Mucosa of gallbladder (tissue), 1 donor: ENCODE results near the gene C22orf31. TPM values are rescaled to one million over a fixed set of nuclear protein-coding genes. Genes with fewer than 3 reads are reported as not detected.
A peak's percentile ranks its signal among the peaks of the same experiment; 100 is the strongest.

ENCODE experiments used
- DNase-seq: peaks from one replicate; pipeline ENCODE4 v3.0.0-alpha.2; 2020; ENCODE audit warnings: low spot score
- total RNA-seq: library from RNA; stranded (reverse); gene quantifications from one replicate; pipeline ENCODE4 v1.2.1, GENCODE V29; 2021
- donor health status: DM: no; HTN: no; CAD: no.

The C22orf31 gene
- total RNA-seq, 1 donor from 2014 or later = not detected

DNA sequence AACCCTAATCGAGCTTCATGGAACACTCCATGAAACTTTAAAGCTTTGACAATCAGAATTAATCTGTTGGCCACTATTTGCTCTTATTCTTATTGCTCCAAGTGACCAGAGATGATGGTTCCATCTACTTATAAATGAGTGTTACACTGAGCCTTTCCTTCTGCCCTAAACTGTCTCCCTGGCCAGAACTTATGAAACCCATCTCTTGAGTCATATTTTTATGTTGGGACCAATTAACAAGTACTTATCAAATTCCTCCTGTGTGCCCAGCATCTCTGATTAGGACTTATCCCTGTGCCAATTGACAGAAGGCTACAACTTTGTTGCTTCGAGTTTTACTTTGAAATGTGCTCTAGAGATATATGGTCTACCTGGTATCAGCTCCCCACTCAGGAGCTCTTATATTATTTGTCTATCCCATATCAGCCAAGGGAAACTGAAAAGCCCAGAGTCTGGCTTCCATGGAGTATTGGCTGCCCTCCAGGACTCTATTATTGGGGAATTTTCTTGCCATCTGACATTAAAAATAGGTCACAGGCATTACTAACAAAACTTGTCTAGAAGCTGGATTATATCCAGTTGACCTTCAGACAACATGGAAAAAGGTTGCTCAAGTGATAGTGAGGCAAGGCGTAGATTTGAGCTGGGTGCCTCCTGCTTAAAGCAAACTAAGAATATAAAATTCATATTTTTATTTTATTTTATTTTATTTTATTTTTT, 20.0 kb upstream of the C22orf31 start:
- DNase-seq = no peak

DNA sequence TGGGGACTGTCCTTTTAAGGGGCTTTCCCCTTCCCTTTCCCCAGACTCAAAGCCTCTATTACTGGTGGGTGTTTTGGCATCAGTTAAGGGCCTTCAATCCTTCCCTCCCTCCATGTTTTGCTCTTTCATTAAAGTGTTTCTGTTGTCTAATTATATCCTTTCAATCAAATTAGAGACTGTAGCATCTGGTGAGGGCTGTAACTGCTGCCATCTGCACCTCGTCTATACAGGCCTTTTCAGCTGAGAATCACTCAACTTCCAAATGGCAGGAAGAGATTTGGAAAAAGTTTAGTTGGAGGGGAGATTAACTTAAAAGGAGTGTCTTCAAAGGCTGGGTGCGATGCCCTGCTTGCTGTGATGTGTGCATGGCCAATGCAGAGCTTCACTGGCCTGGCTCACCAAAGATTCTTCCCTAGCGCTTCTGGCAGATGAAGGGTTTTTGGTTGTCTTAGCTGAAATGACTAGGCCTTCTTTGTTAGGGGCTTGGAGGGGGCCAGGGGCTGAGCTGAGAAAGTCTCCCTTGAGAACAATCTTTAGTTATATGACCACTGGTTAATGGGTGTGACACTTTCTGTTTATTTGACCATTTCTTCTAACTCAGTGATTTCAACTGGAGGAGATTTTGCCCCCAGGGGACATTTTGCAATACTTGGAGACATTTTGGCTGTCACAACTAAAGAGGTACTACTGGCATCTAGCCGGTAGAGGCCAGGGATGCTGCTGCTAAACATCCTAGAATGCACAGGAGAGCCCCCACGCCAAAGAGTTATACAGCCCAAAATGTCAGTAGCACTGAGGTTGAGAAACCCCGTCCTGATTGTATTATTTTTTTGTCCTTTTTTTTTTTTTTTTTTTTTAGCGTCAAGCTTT, 18.7 kb upstream of the C22orf31 start:
- no peak for DNase-seq

- no peak for DNase-seq
Observed at GRCh38 chr22:29079218-29079901, 17.7 kb upstream of the C22orf31 start.

DNA sequence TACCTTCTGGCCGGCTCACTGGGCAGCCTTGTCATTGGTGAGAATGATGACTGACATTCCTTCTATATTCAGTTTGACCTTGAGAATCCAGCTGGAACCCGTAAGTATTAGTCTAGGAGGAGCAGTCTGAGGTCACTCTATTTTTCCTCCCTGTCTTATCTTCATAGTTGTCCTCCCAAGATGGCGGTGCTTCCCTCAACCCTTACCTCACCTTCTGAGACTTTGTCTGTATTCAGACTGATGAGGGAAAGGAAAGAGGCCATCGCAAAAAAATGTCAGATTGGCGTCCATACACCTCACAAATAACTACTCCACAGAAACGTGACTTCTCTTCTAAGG, 17.2 kb upstream of the C22orf31 start:
- no peak for DNase-seq

DNA sequence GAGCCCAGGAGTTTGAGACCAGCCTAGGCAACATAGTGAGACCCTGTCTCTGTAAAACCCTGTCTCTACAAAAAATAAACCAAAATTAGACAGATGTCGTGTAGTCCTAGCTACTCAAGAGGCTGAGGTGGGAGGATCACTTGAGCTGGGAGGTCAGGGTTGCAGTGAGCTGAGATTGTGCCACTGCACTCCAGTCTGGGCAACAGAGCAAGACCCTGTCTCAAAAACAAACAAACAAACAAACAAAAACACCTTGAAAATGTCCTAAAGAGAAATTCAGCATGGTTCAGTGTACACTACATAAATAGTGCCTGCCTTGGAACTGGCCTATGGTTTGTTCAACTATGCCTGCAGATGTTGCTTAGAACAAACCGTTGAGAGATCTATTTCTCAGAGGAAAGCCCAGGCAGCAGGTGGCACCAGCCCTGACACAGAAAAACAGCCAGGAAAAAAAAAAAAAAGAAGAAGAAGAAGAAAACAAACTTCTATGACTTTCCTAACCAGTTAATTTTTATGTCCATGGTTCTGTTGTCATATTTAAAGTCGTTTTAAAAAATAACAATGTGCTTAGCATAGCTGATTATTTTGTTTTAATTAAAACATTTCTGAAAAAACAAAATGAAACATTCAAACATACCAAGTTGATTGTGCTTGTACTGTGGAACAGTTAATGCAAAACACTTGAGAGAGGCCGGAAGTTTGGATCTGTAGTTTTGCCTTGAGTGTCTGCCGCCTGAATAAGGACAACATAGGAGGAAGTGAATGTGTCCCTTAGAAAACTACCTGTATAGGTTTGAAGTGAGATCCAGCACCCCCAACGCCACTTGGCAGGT, 16.6 kb upstream of the C22orf31 start:
- DNase-seq = no peak

DNA sequence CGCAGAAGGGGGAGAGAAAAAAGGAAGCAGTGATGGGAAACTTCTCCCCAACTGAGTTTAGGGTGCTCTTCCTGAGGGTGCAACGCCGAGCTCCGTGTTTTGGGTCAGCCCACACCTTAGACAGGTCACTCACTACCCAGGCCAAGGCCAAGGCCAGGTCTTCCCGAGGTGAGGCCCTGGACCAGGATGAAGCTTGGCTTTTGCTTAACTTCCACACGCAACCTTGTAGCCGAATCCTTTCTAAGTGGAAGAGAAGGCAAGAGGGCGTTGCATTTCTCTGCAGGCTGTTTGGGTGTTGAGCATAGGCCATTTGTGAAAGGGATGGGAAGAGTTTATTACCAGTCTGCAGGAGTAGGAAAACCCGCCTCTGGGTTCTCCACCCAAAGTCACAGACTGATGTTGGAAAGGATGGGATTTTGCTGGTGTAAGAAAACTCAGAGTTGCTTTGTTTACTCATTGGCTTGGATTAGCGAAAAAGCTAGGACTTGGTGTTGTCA, 12.7 kb upstream of the C22orf31 start:
- DNase-seq = no peak

DNA sequence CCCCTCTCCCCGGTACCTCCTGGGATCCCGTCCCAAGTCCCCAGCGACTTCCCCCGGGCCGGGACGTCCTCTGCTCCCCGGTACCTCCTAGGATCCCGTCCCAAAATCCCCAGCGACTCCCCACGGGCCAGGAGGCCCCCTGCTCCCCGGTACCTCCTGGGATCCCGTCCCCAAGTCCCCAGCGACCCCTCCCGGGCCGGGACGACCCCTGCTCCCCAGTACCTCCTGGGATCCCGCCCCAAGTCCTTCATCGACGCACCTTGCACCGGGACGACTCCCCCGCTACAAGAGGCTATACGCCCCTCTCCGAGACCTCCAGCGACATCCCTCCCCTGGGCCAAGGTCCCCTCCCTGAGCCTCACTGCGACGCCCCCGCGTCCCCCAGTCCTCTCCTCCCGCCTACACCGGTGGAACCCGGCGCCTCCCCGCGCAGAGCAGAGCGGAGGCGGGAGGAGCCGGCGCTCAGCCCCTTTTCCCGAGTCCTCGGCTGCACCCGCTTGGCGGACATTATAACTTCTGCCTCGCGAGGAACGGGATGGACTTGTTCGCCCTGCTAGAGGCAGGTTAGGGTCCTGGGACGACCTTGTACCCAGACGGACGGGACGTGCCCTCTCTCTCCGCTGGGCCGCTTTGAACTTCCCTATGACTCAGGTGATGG, 12.1 kb upstream of the C22orf31 start:
- peak; percentile 22 for DNase-seq

DNA sequence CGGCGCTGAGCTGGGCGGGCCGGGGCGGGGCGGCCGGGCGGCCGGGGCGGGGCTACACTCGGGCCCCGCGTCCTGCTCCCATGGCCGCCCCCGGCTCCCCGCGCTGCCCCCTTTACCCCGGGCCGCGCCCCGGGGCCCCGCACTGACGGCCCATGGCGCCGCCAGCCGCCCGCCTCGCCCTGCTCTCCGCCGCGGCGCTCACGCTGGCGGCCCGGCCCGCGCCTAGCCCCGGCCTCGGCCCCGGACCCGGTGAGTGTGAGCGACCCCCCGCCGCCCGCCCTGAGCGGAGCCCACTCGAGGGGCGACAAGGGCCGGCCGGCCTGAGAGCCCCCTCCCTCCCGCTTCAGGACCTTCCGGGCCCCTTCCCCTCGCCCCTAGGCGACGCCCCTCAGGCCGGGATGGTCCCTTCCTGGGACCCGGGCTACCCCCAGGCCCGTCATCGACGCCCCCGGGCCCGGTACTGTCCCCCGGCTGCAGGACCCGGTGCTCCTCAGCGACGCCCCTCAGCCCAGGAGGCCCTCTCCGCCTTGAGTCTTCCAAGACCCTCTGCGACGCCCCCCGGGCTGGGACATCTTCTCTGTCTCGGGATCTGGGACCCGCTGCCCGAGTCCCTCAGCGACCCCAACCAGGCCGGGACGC, 11.5 kb upstream of the C22orf31 start, which contains the start of gene KREMEN1:
Gene KREMEN1 (plus strand): TSS at position 57 of the 639 bp plus-strand sequence. CDS start 96 bp downstream, at position 153.
- no peak for DNase-seq

- DNase-seq = peak; percentile 90
Observed at GRCh38 chr22:29072193-29072978, 10.8 kb upstream of the C22orf31 start.

DNA sequence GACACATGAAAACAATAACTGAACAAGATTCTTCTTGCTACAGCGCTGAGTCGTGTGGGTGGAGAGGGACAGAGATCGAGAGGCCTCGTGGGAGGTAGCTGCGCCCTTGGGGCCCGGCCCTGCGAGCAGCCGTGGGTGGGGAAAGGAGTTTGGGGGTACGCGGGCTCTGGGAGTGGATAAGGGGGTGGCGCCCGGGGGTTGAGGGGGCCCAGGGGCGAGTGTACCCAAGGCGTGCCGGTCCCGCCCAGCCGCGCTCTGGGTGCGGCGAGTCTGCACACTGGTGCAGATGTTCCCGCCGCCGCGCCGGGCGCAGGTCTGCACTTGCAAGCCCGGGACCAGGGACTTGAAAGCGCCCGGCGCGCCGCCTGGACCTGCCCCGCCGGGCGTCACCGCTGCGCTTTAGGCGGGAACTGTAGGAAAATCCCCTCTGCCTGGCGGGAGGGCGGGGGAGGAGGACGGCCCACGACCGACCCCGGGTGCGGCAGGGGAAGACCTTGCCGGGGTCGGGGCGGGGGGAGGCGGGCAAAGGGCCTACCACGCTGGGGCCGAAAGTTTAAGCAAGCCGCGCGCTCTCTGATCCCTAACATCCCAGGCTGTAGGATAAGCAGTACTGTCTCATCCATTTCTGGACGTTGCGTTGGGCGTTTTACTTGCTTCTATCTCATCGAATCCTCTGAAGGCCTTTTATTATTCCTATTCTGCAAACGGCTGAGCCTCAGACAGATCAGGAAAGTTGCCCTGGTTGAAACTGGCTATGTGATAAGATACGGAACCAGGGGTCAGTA, 9.8 kb upstream of the C22orf31 start:
- DNase-seq = no peak

DNA sequence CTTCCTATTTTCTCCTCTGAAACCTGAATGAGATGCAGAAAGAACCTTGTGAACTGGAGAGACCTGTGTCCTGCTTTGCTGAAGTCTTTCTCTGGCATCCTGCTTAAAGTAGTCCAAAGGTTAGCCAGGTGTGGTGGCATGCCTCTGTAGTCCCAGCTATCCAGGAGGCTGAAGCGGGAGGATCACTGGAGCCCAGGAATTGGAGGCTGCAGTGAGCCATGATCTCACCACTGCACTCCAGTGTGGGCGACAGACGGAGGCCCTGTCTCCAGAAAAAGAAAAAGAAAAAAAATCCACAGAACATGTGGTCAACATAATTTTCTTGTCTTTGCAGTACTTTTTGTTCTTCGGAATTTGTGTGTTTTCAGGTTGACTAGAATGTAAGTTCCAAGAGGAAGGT, 8.9 kb upstream of the C22orf31 start:
- DNase-seq = no peak

- DNase-seq = no peak
Observed at GRCh38 chr22:29069463-29069862, 7.8 kb upstream of the C22orf31 start.

DNA sequence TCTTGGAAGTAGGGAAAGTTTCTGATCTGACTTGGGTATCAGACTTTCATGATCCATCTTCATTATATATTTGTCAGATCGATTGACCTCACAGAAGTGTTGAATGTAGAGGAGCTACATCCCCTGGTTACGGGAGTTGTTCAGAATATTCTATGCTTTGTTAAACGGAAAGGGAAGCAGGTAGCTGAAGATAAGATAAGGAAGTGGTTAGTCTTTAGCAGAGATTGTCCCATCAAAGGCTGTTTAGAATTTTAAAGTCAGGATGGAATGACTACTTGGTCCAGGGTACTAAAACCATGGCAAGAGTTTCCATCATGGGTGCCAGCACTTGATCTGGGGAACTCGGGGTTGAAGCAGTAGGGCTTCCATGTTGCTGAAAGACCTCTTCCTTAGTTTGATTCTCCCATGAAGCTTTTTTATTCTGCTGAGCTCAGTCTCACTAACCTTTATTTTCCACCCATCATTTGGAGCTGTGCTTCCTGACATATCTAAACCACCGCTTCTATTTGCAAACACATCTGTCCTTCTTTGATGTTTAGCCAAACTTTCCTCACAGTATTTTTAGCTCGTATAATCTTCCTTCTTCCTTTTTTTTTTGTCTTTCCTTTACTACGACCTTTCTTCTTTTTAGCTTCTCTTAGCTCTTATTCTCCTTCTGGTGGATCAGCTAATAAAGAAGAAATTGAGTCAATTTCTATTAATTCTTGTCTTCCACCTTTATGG, 4.0 kb upstream of the C22orf31 start:
- no peak for DNase-seq

GRCh38 chr22:29062286-29062821, 723 bp upstream of the C22orf31 start:
- DNase-seq = no peak

GRCh38 chr22:29060931-29061330, 700 bp downstream of the C22orf31 start:
- DNase-seq = no peak

GRCh38 chr22:29060251-29060869, 1.3 kb downstream of the C22orf31 start:
- no peak for DNase-seq

DNA sequence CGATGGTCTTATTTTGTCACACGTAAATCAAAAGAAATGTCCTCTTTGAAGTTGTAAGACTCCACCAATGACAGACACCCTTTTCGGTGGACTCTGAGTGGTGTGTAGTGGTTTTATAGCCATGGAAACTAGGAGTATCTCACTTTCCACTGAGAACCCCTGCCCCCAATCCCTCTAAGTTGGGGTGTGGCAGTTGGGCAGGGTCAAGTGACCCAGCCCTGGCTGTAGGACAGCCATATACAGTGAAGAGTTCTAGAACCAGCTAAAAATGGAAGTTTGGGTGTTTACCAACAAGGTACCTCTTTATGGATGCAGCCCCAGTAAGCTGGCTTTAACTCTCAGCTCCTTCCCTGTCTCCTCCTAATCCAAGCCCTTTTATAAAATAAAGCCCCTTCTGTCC, 5.2 kb downstream of the C22orf31 start:
- no peak for DNase-seq
